NCI-H146 (cell line): ENCODE measurements around the gene FOXO1.

Source experiments
- DNase-seq: peaks from one replicate; lab custom pipeline; 2025; lab: John Stamatoyannopoulos, UW

The FOXO1 gene

DNA sequence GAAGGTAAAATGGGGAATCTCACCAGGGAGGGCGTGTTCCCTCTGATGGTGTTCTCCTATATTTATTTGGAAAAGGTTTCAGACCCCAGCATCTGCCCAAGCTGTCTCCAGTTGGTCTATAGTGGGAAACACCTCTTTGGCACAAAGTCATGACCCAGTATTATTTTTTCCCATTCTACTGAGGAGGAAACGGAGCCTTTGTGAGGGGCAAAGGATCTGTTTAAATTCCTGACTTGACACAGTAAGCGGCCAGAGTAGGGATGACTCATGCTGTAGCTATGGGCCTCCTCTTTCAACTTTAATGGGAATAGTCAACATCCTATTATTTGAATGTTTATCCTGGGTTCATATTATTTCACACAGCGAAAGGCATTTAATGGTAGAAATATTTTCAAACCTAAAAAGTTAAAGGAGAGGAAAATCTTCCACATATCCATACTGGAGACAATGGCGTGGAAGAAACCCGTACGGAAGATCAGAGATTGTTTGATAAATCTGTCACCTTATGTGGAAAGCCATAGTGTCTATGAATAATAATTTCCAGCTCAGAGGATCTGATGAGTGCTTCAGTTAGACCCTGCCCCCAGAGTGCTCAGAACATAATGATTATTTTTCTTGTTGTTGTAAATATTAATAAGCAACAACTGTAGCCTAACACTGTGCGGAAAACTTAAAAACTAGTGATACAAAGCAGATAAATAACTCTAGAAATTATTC is 126.0 kb downstream of the FOXO1 start:
- no peak for DNase-seq

DNA sequence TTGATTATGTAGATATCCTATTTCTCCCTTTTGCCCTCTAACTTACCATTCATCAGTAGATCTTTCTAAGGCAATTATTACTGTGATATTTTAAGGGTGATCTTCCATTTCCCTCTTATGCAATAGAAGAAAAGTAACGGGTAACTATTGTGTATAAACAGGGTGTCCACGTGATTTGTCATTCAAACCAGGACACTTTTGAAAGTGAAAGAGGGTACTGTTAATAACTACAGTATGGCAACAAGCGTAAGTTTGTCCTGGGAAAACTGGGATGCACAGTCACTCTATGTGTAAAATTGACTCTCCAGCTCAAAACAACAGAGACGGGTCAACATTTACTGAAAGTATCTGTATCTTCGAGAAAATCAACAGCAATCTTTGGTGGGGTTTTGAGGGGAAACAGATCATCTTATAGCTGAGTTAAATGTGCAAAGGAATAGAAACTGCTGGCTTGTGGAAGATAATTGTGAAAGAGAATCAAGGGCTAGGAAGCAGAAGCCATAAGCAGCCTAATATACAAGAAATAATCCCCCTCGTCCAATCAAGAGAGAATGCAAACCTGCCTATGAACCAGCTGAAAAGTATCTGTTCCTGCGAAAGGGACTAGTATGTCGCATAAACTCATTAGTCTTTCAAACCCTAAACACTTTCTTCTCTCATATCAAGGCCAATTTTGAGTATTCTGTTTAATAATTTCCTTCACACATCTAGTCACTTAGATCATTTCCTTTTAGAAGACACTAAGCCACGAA is 126.7 kb downstream of the FOXO1 start:
- DNase-seq, result no peak

DNA sequence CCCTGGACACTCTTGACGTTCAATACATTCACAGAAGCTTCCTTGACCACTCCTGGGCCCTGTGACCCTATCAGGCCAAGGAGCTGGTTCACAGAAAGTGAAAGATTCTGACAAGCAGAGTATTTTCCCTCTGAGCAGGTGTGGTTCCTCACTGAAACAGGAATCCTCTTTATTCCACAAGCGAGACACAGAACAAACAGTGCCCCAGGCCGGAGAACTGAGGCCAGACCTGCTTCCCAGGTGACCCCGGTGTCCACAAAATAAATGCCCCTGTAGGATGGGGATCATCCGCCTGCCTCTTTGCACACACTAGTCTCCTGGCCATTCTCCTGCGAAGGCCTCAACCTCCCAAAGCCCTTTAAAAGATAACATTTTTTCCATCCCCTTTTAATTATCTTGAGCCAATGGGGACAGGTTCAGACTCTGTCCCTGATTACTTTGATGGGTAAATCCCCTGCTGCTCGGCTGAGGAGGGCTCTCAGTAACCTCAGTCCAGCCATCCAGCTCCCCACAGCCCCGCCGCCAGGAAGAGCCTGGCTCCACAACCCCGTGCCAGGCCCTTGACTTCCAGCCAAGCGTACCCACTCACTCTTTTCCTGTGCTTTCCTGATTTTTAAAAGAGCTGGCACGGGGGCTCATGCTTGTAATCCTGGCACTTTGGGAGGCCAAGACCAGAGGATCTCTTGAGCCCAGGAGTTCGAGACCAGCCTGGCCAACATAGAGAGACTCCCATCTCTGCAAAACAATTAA is 129.1 kb downstream of the FOXO1 start:
- DNase-seq, result no peak

DNA sequence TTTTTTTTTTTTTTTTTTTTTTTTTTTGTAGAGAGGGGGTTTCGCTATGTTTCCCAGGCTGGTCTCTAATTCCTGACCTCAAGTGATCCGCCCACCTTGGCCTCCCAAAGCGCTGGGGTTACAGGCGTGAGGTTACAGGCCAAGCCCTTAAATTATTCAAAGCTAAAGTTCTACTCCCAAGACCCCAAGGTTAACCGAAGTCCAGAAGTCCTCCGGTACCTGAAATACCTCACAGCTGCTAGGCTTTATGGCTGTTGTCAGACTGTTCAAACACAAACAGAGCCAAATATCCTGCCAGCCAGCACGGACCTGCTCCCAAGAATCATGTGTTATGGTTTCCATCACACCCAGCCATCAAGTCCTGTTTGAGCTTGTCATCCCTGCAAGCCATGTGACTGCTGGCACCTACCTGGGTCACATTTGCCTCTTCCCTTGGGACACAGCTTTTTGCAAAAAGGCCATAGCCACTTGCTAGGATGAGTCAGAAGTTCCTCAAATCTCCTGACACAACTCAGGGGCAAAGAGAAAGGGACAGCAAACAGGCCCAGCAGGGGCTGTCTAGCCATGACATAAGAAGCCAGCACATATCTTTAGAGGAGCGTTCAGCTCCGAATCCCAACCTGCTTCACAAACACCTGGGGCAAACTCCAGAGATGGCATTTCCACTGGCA is 129.9 kb downstream of the FOXO1 start:
- DNase-seq, result no peak

DNA sequence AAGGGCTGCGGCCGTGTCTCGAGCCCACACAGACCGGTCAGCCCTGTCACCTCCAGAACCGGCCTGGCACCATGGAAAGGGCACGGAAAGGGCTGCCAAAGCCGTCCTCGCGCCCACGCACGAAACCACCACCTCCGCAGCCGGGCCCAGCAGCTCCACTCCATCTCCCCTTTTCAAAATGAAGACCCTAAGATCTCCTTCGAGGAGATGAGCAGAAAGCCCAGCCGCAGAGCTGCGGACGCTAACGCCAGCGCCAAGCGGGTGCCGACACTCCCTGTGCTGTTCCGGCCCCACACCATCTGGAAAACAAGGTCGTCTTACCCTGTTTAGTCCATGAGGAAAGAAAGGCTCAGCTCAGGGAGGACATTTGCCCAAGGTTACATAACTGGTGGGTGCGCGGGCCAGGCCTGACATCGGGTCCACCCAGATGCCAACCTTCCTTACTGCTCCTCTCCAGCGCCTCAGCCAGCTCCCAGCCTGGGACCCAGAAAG is 131.1 kb downstream of the FOXO1 start:
- DNase-seq, result no peak

DNA sequence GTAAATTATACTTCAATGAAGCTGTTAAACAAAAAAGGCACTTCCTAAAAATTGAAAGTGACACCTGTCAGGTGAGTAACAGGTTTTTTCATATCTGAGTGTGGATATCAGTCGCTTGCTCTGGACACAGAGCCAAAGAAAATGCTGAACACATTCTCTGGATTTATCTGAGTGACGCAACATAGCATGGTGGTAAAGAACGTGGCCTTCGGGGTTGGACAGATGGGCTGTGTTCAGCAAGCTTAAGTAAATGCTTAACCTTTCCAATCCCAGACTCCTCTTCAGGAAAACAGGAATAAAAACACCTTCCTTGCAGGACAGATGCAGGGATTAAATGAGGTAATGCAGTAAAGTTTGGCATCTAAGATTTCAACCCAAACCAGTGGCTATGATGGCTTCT is 132.0 kb downstream of the FOXO1 start:
- DNase-seq, result no peak

DNA sequence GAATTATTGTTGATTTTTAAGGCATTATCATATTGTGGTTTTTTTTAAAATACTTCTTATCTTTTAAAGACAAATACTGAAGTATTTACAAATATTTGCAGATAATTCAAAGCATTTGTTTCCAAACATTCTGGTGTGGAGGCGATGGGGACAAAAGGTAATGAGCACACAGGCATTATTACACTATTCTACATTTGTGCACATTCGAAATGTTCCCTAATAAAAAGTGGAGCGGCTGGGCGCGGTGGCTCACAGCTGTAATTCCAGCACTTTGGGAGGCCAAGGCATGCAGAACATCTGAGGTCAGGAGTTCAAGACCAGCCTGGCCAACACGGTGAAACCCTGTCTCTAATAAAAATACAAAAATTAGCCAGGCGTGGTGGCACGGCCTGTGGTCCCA is 133.4 kb downstream of the FOXO1 start:
- DNase-seq, result no peak

DNA sequence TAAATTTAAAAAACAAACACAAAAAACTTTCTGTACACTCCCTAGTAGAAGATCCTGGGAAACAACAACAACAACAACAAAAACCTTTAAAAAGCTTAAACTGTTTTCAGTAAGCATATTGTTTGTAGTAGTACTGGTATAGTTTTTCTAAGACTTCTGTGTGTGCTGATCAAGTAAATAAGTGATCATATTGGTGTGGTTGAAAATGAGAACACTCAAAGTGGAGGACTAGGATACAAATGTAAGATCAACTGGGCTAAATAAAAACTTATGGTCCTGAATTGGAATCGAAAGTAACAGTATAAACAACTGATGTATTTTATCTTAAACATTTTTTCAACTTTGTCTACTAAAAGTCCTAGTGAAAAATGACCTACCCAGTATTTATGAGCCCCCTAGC is 135.5 kb downstream of the FOXO1 start:
- no peak for DNase-seq

DNA sequence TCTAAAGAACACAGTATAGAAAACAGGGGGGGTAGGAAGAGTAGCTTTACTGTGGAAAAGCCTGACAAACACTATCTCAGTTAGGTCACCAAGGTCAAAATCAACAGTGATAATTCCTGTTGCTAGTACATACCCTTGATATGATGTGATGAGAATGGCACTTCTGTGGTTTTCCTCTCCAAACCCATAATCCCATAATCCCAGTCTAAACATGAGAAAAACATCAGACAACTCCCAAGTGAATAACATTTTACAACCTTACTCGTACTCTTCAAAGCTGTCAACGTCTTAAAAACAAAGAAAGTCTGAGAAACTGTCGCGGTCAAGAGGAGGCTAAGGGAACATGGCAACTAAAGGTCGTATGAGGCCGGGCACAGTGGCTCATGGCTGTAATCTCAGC is 137.6 kb downstream of the FOXO1 start:
- no peak for DNase-seq

DNA sequence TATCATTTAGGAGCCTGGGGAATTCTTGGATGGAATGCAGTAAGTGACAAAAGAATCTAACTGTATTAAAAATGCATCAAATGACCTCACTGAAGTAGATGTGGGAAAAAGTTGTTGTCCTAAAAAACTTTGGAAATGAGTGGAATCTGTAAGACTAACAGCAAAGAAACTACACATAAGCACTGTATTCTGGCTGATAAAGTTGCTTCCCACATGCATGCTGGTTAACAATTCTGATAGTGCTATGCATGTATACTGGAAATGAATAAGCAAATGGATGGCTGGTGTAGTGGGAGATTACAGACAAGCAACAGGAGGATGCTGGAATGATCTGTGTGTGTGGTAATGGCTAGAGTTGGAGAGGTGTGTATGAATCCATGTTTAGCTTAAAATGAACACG is 138.5 kb downstream of the FOXO1 start:
- no peak for DNase-seq

DNA sequence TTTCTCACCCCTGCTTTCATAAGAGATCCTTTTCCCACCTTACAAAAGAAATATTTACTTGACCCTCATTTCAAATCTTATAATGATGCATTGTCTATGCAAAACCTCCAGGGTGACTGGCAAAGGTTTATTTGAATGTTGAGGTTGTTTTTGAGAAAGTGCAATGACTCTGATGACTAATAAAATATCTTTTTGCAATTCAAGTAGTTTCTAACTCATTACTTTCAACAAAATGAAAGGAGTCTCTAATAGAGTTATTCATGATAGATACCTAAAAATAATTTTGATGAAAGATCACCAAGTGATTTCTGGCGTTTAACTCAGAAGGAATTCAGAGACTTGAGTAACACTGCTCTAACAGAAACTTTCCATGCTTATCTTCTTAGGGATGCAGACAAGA is 144.2 kb downstream of the FOXO1 start:
- DNase-seq, result no peak

DNA sequence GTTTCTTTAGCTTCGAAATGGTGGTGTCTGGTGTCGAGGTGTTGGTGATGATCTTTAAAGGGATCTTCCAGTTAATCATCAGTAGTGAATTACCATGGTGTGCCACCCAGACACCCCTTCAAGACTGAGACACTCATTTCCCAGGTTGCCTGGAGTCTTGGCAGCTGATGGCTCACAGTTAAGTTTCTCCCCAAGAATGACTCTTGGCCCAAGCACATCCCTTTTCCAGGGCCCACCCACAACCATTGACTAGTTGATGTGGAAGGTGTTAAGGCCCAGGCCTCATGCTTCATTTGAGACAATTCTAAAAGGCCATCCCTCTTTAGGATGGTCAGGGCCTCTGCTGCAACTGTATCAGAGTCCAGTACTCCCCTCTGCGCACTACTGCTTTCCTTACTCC is 145.5 kb downstream of the FOXO1 start:
- no peak for DNase-seq

DNA sequence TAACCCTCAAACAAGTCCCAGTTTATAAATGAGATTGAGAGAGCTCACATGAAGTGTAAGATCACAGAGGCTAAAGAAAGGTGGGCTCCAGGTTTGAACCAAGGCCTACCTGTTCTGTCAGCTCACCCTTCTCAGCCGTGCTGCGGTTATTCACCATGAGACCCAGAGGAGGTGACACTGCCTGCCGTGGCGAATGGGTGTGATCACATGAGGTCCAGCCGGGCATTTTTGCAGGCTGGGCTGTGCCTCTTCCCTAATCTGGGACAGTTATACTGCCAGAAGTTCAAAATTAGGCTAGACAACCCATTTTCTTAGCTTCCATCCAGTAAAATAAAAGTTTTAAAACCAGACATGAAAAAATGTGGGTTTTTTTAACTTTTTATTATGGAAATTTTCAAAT is 146.8 kb downstream of the FOXO1 start:
- DNase-seq, result no peak

DNA sequence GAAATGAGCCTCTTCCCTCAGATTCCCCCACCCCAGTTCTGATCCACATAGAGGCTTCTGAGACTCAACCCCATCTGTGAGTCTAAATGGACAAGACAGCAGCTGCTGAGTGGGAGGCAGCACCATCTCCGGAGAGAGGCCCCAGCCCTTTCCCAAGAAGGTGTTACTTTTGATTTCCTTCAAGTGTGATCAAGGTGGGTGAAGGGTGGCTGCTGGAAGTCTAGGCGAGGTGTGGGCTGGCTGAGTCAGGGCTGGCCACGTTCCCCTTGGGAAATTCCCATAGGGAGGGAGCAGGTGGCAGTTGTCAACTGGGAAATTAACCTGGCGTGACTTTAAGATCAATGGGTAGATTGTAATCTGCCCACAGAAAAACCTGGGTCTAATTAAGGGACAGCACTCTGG is 148.0 kb downstream of the FOXO1 start:
- no peak for DNase-seq

DNA sequence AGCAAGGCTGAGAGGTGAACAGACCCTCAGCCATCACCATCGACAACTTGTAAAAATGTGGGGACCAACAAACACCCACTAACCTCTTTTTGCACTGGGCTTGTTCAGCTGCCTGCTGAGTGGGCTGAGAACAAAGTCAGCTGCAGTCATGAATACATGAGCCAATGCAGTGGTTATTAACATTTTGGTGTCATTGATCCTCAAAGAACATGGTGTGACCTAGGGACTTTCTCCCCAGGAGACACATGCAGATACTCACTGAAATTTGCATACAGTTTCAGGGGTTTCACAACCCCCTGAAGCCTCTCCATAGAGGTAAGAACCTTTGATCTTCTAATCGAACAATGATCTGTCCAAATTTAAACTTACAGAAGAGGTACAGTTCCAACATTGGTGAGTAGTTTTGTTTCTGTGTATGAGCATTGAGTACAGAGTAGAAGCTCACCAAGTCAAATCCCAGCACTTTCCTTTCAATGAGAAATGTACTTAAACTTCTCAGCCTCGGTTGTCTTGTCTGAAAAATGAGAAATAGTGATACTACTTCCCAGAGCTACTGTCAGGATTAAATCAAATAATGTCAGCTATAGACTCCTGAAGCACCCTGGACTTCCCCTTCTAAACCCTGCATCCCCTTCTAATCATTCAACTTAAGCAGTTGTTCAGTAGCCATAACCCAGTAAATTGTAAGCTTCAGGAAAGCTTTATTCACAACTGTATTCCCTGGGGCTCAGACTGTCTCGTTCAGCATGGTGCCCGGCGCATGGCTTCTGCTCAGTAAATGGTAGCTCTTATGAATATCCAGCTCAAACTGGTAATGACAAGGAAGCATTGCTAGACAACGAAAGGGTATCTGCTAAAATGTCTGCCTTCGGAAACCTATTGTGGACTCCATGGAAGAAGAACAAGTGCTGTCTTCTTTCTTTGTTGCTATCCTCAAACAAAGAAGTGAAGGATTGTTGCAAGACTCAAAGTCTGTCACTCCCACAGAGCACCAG is 148.7 kb downstream of the FOXO1 start:
- no peak for DNase-seq

DNA sequence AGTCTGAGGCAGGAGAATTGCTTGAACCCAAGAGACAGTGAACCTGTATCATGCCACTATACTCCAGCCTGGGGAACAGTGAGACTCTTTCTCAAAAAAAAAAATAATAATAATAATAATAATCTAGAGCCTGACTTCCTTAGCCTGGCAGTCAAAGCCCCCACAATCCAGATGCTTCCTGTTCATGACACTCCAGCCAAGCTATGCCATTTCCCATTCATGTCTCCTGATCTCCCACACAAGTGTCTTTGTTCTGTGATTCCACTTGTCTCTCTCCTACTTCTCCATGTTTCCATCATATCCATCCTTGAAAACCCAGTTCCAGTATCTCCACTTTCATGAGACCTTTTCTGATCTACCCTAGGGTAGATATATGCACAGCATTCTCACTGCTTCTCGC is 150.7 kb downstream of the FOXO1 start:
- DNase-seq, result no peak

DNA sequence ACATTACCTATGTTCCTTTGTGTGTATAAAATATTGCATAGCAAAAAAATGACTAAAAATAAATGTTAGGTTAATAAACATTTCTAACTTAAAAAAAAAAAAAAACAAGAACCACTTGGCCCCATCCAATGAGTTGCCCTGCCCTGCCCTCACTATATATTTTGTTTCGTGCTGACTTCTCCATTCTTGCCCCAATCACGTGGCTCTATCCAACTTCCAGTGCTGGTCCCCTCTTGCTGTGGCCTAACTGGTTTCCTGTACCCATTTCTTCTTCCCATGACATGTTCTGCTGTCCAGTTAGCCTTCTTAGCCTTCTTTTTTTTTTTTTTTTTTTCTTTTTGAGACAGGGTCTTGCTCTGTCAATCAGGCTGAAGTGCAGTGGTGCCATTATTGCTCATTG is 151.6 kb downstream of the FOXO1 start:
- DNase-seq, result no peak

DNA sequence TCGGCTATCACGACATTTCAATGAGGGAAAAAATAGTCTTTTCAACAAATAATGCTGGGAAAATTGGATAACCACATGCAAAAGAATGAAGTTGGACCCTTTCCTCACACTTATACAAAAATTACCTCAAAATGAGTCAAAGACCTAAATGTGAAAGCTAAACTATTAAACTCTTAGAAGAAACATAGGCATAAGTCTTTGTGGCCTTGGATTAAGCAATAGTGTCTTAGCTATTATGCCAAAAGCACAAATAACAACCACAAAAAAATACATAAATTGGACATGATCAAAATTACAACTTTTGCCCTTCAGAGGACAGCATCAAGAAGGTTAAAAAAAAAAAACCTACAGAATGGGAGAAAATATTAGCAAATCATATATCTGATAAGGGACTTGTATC is 156.6 kb downstream of the FOXO1 start:
- no peak for DNase-seq

DNA sequence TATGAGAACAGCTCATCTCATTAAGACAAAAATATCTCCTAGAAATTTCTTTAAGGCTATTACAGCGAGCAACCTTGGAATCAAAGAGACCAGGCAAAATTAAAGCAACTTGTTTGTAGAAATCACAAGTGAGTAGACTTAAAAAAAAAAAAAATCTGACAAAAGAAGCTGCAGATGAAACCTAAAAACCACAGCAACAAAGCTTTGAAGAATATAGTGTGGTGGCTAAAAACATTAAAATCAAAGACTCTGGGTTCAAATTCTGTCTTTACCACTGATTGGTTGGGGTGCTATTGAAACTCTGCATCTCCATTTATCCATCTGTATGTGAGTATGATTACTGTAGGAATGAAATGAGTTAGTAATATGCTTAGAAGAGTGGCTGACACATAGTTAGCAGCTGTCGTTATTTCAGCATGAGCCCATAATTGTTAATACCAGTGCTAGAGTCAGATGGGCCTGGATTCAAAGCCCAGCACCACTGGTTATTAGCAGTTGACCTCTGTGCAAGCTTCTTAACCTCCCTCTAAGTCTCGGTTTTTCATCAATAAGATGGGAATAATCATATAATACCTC is 157.6 kb downstream of the FOXO1 start:
- DNase-seq, result no peak

DNA sequence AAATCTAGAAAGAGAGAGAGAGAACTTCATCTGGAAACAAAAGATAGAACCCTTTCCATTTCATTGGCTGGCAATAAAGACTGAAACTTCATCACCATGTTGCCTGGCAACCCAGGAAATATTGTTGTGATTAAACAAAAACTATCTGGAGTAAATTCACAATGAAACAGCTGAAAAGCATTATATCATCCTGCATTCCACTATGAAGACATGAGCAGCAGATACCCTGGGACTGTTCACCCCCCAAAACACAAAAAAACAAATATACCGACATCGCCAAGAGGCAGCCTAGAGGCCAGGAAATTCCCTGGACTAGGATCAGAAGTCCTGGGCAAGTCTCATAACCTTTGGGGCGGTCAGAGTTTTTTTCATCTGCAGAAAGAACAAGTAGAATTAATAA is 158.3 kb downstream of the FOXO1 start:
- no peak for DNase-seq
